ENCODE results near the gene SERINC1.

The SERINC1 gene

GRCh38 chr6:122449069-122449468 lies 22.5 kb downstream of the SERINC1 start:
- Mint-ChIP-seq H3K27ac (peak overlapping the region; percentile 43), H3K4me1 (no peaks in the 10 kb centered on the region), H3K4me3 (no peak overlapping the region), H3K36me3 (ENCODE audit: low read depth) (peaks cover 79% of the 10 kb centered on the region), H3K27me3 (ENCODE audit: low read depth, poor library complexity) (no peaks in the 10 kb centered on the region), H3K9me3 (no peaks in the 10 kb centered on the region)
- TF ChIP-seq CTCF (IDR thresholded peaks at IDR 0.05), result no peak
- no peak for DNase-seq

- no peak overlapping the region for H3K27ac Mint-ChIP-seq
- H3K4me3 Mint-ChIP-seq, result no peak overlapping the region
- DNase-seq, result no peak
- peaks cover 11% of the 10 kb centered on the region for H3K9me3 Mint-ChIP-seq
- H3K36me3 Mint-ChIP-seq (ENCODE audit: low read depth), result peaks cover 72% of the 10 kb centered on the region
- H3K4me1 Mint-ChIP-seq, result no peaks in the 10 kb centered on the region
- no peak for TF ChIP-seq CTCF (IDR thresholded peaks at IDR 0.05)
- H3K27me3 Mint-ChIP-seq (ENCODE audit: low read depth, poor library complexity), result no peaks in the 10 kb centered on the region
These were observed 26.3 kb downstream of the SERINC1 start for GRCh38 chr6:122445274-122445673.

- Mint-ChIP-seq H3K27me3 (ENCODE audit: low read depth, poor library complexity) (no peaks in the 10 kb centered on the region), H3K4me3 (no peak overlapping the region), H3K36me3 (ENCODE audit: low read depth) (peaks cover 82% of the 10 kb centered on the region), H3K9me3 (peaks cover 53% of the 10 kb centered on the region), H3K27ac (no peak overlapping the region), H3K4me1 (no peaks in the 10 kb centered on the region)
- TF ChIP-seq CTCF (IDR thresholded peaks at IDR 0.05), result no peak
- no peak for DNase-seq
These were observed 32.6 kb downstream of the SERINC1 start for GRCh38 chr6:122438975-122439374.

- DNase-seq, result no peak
- H3K4me3 Mint-ChIP-seq, result no peak overlapping the region
- peaks cover 85% of the 10 kb centered on the region for H3K36me3 Mint-ChIP-seq (ENCODE audit: low read depth)
- H3K27ac Mint-ChIP-seq, result no peak overlapping the region
- H3K4me1 Mint-ChIP-seq, result no peaks in the 10 kb centered on the region
- TF ChIP-seq CTCF (IDR thresholded peaks at IDR 0.05), result no peak
- peaks cover 17% of the 10 kb centered on the region for H3K9me3 Mint-ChIP-seq
- H3K27me3 Mint-ChIP-seq (ENCODE audit: low read depth, poor library complexity), result no peaks in the 10 kb centered on the region
These were observed 38.8 kb downstream of the SERINC1 start for GRCh38 chr6:122432816-122433215.

- Mint-ChIP-seq H3K4me3 (no peak overlapping the region), H3K9me3 (peaks cover 7% of the 10 kb centered on the region), H3K27ac (no peak overlapping the region), H3K4me1 (no peaks in the 10 kb centered on the region), H3K27me3 (ENCODE audit: low read depth, poor library complexity) (no peaks in the 10 kb centered on the region), H3K36me3 (ENCODE audit: low read depth) (peaks cover 83% of the 10 kb centered on the region)
- TF ChIP-seq CTCF (IDR thresholded peaks at IDR 0.05), result no peak
- DNase-seq, result no peak
These were observed 39.8 kb downstream of the SERINC1 start for GRCh38 chr6:122431780-122432179.

GRCh38 chr6:122429323-122429722 lies 42.3 kb downstream of the SERINC1 start:
- Mint-ChIP-seq H3K9me3 (no peaks in the 10 kb centered on the region), H3K27me3 (ENCODE audit: low read depth, poor library complexity) (no peaks in the 10 kb centered on the region), H3K36me3 (ENCODE audit: low read depth) (peaks cover 88% of the 10 kb centered on the region), H3K4me3 (no peak overlapping the region), H3K27ac (no peak overlapping the region), H3K4me1 (no peaks in the 10 kb centered on the region)
- no peak for TF ChIP-seq CTCF (IDR thresholded peaks at IDR 0.05)
- no peak for DNase-seq
